RWPE2 (cell line): ENCODE data around the gene CHD3.
"Not testable (repeated sequence)": the region's sequence is repeated elsewhere in the genome, so short reads cannot be mapped to it uniquely, and the experiment has no call there.

ENCODE experiments used
- ATAC-seq: fragments of 200-7000 bp; cut with Tn5 transposase; 3 replicates; pipeline ENCODE4 v1.9.1; 2021; ENCODE audit warnings: low read depth
- DNase-seq: peaks from one replicate; pipeline ENCODE4 v3.0.0-alpha.2; 2020; ENCODE audit warnings: low spot score
- H3K27ac ChIP-seq: fragments of 450-650 bp; 2 replicates; pipeline ENCODE4 v1.5.1; 2017; ENCODE audit warnings: mild to moderate bottlenecking; ENCODE audit not compliant: poor library complexity, severe bottlenecking
- H3K27me3 ChIP-seq: fragments of 250-450 bp; sonication (Bioruptor Pico); 2 replicates; pipeline ENCODE4 v1.5.1; 2021; ENCODE audit warnings: mild to moderate bottlenecking, moderate library complexity; ENCODE audit not compliant: insufficient read depth, poor library complexity, severe bottlenecking
- H3K36me3 ChIP-seq: fragments of 250-450 bp; sonication (Bioruptor Pico); 2 replicates; pipeline ENCODE4 v1.5.1; 2020; ENCODE audit warnings: low read depth, mild to moderate bottlenecking, moderate library complexity
- H3K4me1 ChIP-seq: fragments of 250-450 bp; sonication (Bioruptor Pico); 2 replicates; pipeline ENCODE4 v1.5.1; 2021; ENCODE audit warnings: mild to moderate bottlenecking, moderate library complexity; ENCODE audit not compliant: insufficient read depth, poor library complexity, severe bottlenecking
- H3K4me3 ChIP-seq: fragments of 250-450 bp; sonication (Bioruptor Pico); 2 replicates; pipeline ENCODE4 v1.5.1; 2021; ENCODE audit warnings: mild to moderate bottlenecking, moderate library complexity; ENCODE audit not compliant: severe bottlenecking
- H3K9me3 ChIP-seq: fragments of 250-450 bp; sonication (Bioruptor Pico); 2 replicates; pipeline ENCODE4 v1.5.1; 2021; ENCODE audit warnings: mild to moderate bottlenecking, moderate library complexity; ENCODE audit not compliant: severe bottlenecking
- CTCF ChIP-seq: fragments of 450-650 bp; IDR thresholded peaks from one replicate; pipeline ENCODE4 v1.5.1; 2017; ENCODE audit warnings: mild to moderate bottlenecking, moderate library complexity; ENCODE audit not compliant: poor library complexity, severe bottlenecking

Gene CHD3

GRCh38 chr17:7858522-7858810, 30.1 kb upstream of the CHD3 start:
- DNase-seq = no peak
- TF ChIP-seq CTCF = peak; percentile 34
- no peaks in the 10 kb centered on the region for H3K9me3 ChIP-seq
- H3K4me1 ChIP-seq = no peaks in the 10 kb centered on the region
- peaks cover 33% of the 10 kb centered on the region for H3K36me3 ChIP-seq
- peak overlapping the region; percentile 82 for H3K27ac ChIP-seq
- no peaks in the 10 kb centered on the region for H3K27me3 ChIP-seq
- H3K4me3 ChIP-seq = peak overlapping the region; percentile 59
- peak; percentile 20; the same call in 2 of the 3 replicates for ATAC-seq

- H3K27me3 ChIP-seq = no peaks in the 10 kb centered on the region
- H3K4me1 ChIP-seq = no peaks in the 10 kb centered on the region
- H3K27ac ChIP-seq = peak overlapping the region; percentile 82
- peaks cover 39% of the 10 kb centered on the region for H3K36me3 ChIP-seq
- TF ChIP-seq CTCF = no peak
- ATAC-seq (no peak), DNase-seq (no peak)
- peak overlapping the region; percentile 59 for H3K4me3 ChIP-seq
- no peaks in the 10 kb centered on the region for H3K9me3 ChIP-seq
Measured at GRCh38 chr17:7859028-7859427, 29.6 kb upstream of the CHD3 start.

- Histone ChIP-seq H3K4me1 (peaks cover 6% of the 10 kb centered on the region), H3K27ac (no peak overlapping the region), H3K9me3 (no peaks in the 10 kb centered on the region), H3K27me3 (no peaks in the 10 kb centered on the region), H3K4me3 (no peak overlapping the region), H3K36me3 (peaks cover 41% of the 10 kb centered on the region)
- TF ChIP-seq CTCF = peak; percentile 83
- DNase-seq (no peak), ATAC-seq (no peak)
Measured at GRCh38 chr17:7862692-7863437, 25.7 kb upstream of the CHD3 start.

- H3K4me1 ChIP-seq = peaks cover 14% of the 10 kb centered on the region
- not testable (repeated sequence) for H3K9me3 ChIP-seq, H3K4me3 ChIP-seq, DNase-seq, H3K27ac ChIP-seq, ATAC-seq, H3K27me3 ChIP-seq
- peaks cover 37% of the 10 kb centered on the region for H3K36me3 ChIP-seq
Measured at GRCh38 chr17:7864384-7864783, 24.2 kb upstream of the CHD3 start.

GRCh38 chr17:7864995-7865650, 23.5 kb upstream of the CHD3 start:
- no peaks in the 10 kb centered on the region for H3K27me3 ChIP-seq
- peaks cover 14% of the 10 kb centered on the region for H3K4me1 ChIP-seq
- H3K4me3 ChIP-seq = no peak overlapping the region
- H3K9me3 ChIP-seq = no peaks in the 10 kb centered on the region
- ATAC-seq (no peak), DNase-seq (no peak)
- TF ChIP-seq CTCF = no peak
- H3K36me3 ChIP-seq = peaks cover 32% of the 10 kb centered on the region
- H3K27ac ChIP-seq = no peak overlapping the region
